K562 (cell line): ENCODE measurements around the gene DCUN1D2.

Experiments
- ASH1L ChIP-seq: fragments of 450-650 bp; IDR thresholded peaks from 2 replicates; pipeline ENCODE4 v1.6.1; 2018; ENCODE audit warnings: borderline replicate concordance, mild to moderate bottlenecking, low read depth; ENCODE audit not compliant: partially characterized antibody
- BRD4 ChIP-seq: fragments of 200-600 bp; sonication (generic); IDR thresholded peaks from 2 replicates; pipeline ENCODE4 v1.6.1; 2017; ENCODE audit warnings: inconsistent platforms
- CREM ChIP-seq: IDR thresholded peaks from 2 replicates; pipeline ENCODE4 v1.6.1; 2014; ENCODE audit warnings: antibody characterized with exemption, low read depth
- IRF2 ChIP-seq: sonication (generic); formaldehyde crosslinking; IDR thresholded peaks from 2 replicates; pipeline ENCODE4 v1.8.1; 2022; ENCODE audit warnings: mild to moderate bottlenecking, missing genetic modification reagents
- MED1 ChIP-seq: sonication (generic); formaldehyde crosslinking; IDR thresholded peaks from 2 replicates; pipeline ENCODE4 v1.8.1; 2023; ENCODE audit warnings: missing genetic modification reagents, borderline replicate concordance
- NBN ChIP-seq: fragments of 450-650 bp; IDR thresholded peaks from 2 replicates; pipeline ENCODE4 v1.6.1; 2016; ENCODE audit warnings: low read depth, mild to moderate bottlenecking
- NKRF ChIP-seq: fragments of 450-650 bp; IDR thresholded peaks from 2 replicates; pipeline ENCODE4 v1.6.1; 2016; ENCODE audit warnings: borderline replicate concordance
- POLR2A ChIP-seq: fragments of 450-650 bp; conservative IDR thresholded peaks from 2 replicates; pipeline ENCODE4 v1.6.1; 2016
- ZBTB12 ChIP-seq: fragments of 250-450 bp; sonication (Bioruptor Pico); IDR thresholded peaks from 2 replicates; pipeline ENCODE4 v1.4.0; 2020
- ZNF785 ChIP-seq: fragments of 250-450 bp; sonication (Bioruptor Pico); IDR thresholded peaks from 2 replicates; pipeline ENCODE4 v1.4.0; 2020; ENCODE audit warnings: mild to moderate bottlenecking

- no peak for TF ChIP-seq CREM
- TF ChIP-seq ZNF785: no peak
- no peak for TF ChIP-seq IRF2 (CRISPR knock-in tag)
- TF ChIP-seq ASH1L: no peak
- TF ChIP-seq POLR2A: no peak
- TF ChIP-seq NBN: no peak
- no peak for TF ChIP-seq BRD4
- TF ChIP-seq NKRF: no peak
- TF ChIP-seq ZBTB12 (CRISPR knock-in tag): no peak
- TF ChIP-seq MED1 (CRISPR knock-in tag): no peak
Observed at GRCh38 chr13:113475280-113475679, 15.2 kb downstream of the DCUN1D2 start.
